Tongue (tissue), 2 donors: ENCODE data around the gene NOC3L. TPM values are rescaled to one million over a fixed set of nuclear protein-coding genes. Genes with fewer than 3 reads are reported as not detected.

ENCODE experiments used
- DNase-seq: peaks from one replicate; pipeline ENCODE4 v3.0.0-alpha.2; 2015
- total RNA-seq: library from RNA; depleted of rRNA; stranded (reverse); fragments of >200 nt; gene quantifications from one replicate; pipeline ENCODE4 v1.2.3, GENCODE V29; 2014

Gene NOC3L
- total RNA-seq, 1 donor from 2014 or later = 26.5 TPM

GRCh38 chr10:94299417-94299816, 63.3 kb downstream of the NOC3L start:
- DNase-seq = no peak

- DNase-seq = no peak
These were observed 68.6 kb downstream of the NOC3L start for GRCh38 chr10:94294168-94294567.

GRCh38 chr10:94293354-94293753, 69.4 kb downstream of the NOC3L start:
- peak; percentile 89 for DNase-seq

GRCh38 chr10:94292434-94293090, 70.2 kb downstream of the NOC3L start:
- peak; percentile 77 for DNase-seq

- no peak for DNase-seq
These were observed 74.2 kb downstream of the NOC3L start for GRCh38 chr10:94288361-94289101.

- no peak for DNase-seq
These were observed 75.4 kb downstream of the NOC3L start for GRCh38 chr10:94287336-94287735.

GRCh38 chr10:94286901-94287300, 75.8 kb downstream of the NOC3L start:
- no peak for DNase-seq

GRCh38 chr10:94285271-94285670, 77.5 kb downstream of the NOC3L start:
- no peak for DNase-seq

Other genes with a start within 250 kb of the NOC3L start
- gene TBC1D12, start 39.6 kb upstream of the NOC3L start, total RNA-seq = 18.4 TPM
- 39.9 TPM for gene HELLS, start 182.8 kb upstream of the NOC3L start, total RNA-seq